DMS153 treated with DMSO at 0.1 percent for 48 hours (cell line): ENCODE data around the gene LMTK3.

Experiments
- DNase-seq: peaks from one replicate; lab custom pipeline; 2025; ENCODE audit not compliant: unreplicated experiment; lab: John Stamatoyannopoulos, UW

LMTK3 gene

GRCh38 chr19:48473161-48473966, 38.3 kb downstream of the LMTK3 start:
- no peak for DNase-seq

GRCh38 chr19:48471836-48472235, 39.8 kb downstream of the LMTK3 start:
- DNase-seq, result no peak

- DNase-seq, result no peak
Observed at GRCh38 chr19:48470856-48471255, 40.8 kb downstream of the LMTK3 start.

GRCh38 chr19:48469934-48470680, 41.5 kb downstream of the LMTK3 start:
- no peak for DNase-seq

- DNase-seq, result peak; percentile 19
Observed at GRCh38 chr19:48469289-48469881, 42.2 kb downstream of the LMTK3 start, which contains the start of gene CYTH2. TSS of gene CYTH2 (plus strand) at chr19:48469369. CDS start at chr19:48469508, 139 bp downstream.

- peak; percentile 100 for DNase-seq
Observed at GRCh38 chr19:48468772-48469288, 42.8 kb downstream of the LMTK3 start.

- no peak for DNase-seq
Observed at GRCh38 chr19:48466561-48467325, 44.9 kb downstream of the LMTK3 start.

- no peak for DNase-seq
Observed at GRCh38 chr19:48465215-48465614, 46.4 kb downstream of the LMTK3 start.

GRCh38 chr19:48461982-48462655, 49.5 kb downstream of the LMTK3 start:
- DNase-seq, result no peak

GRCh38 chr19:48461651-48461981, 50.0 kb downstream of the LMTK3 start:
- no peak for DNase-seq

GRCh38 chr19:48458016-48458415, 53.6 kb downstream of the LMTK3 start:
- no peak for DNase-seq

- DNase-seq, result no peak
Observed at GRCh38 chr19:48456864-48457263, 54.8 kb downstream of the LMTK3 start.

GRCh38 chr19:48455908-48456562, 55.6 kb downstream of the LMTK3 start:
- DNase-seq, result no peak

GRCh38 chr19:48455171-48455907, 56.3 kb downstream of the LMTK3 start, which contains the start of gene KCNJ14:
TSS of gene KCNJ14 (plus strand) at chr19:48455574. CDS start at chr19:48461725, 6,151 bp downstream.
- no peak for DNase-seq

GRCh38 chr19:48454150-48454730, 57.4 kb downstream of the LMTK3 start:
- DNase-seq, result no peak

GRCh38 chr19:48452289-48453190, 59.1 kb downstream of the LMTK3 start:
- DNase-seq, result no peak

- no peak for DNase-seq
Observed at GRCh38 chr19:48451624-48452023, 60.0 kb downstream of the LMTK3 start.

GRCh38 chr19:48450863-48451262, 60.8 kb downstream of the LMTK3 start:
- DNase-seq, result no peak
